ENCODE results near the gene ID2. TPM values are rescaled to one million over a fixed set of nuclear protein-coding genes. Genes with fewer than 3 reads are reported as not detected.
A peak's percentile ranks its signal among the peaks of the same experiment; 100 is the strongest.

Gene ID2
- total RNA-seq, 3 donors from 2014 or later (not counting 1 experiment from before 2014, with no cell fraction given), result 185 to 209 (median 191) TPM

GRCh38 chr2:8656160-8656641 lies 25.7 kb upstream of the ID2 start:
- peaks cover 19 to 28% of the 10 kb centered on the region in 2 donors for H3K4me1 Mint-ChIP-seq
- peaks cover 4 to 11% of the 10 kb centered on the region in 2 donors for H3K27me3 Mint-ChIP-seq (ENCODE audit: low read depth in 2 of 2)
- Histone ChIP-seq H3K4me1 (ENCODE audit: control insufficient read depth, insufficient read depth, low read length) (peaks cover 22% of the 10 kb centered on the region), H3K4me3 (ENCODE audit: low read length) (no peak overlapping the region), H3K36me3 (ENCODE audit: control insufficient read depth, insufficient read depth, low read length) (no peaks in the 10 kb centered on the region), H3K27ac (ENCODE audit: low read length) (no peak overlapping the region), H3K27me3 (ENCODE audit: control insufficient read depth, insufficient read depth, low read length) (no peaks in the 10 kb centered on the region), H3K9me3 (ENCODE audit: control insufficient read depth, insufficient read depth, low read length) (no peaks in the 10 kb centered on the region)
- H3K27ac Mint-ChIP-seq, result no peak overlapping the region
- no peak for DNase-seq
- no peaks in the 10 kb centered on the region for H3K36me3 Mint-ChIP-seq
- TF ChIP-seq CTCF (IDR thresholded peaks at IDR 0.05), result no peak
- H3K4me3 Mint-ChIP-seq, result no peak overlapping the region
- intact Hi-C loops (cut with micrococcal nuclease), result no loop called here
- no peaks in the 10 kb centered on the region for H3K9me3 Mint-ChIP-seq
- no peak for ATAC-seq
- 94% methylated on average over 5 of the region's 5 CpGs for WGBS (ENCODE audit: insufficient coverage)

- intact Hi-C loops (cut with micrococcal nuclease), result no loop called here
- Histone ChIP-seq H3K36me3 (ENCODE audit: control insufficient read depth, insufficient read depth, low read length) (no peaks in the 10 kb centered on the region), H3K4me3 (ENCODE audit: low read length) (no peak overlapping the region), H3K9me3 (ENCODE audit: control insufficient read depth, insufficient read depth, low read length) (no peaks in the 10 kb centered on the region), H3K27me3 (ENCODE audit: control insufficient read depth, insufficient read depth, low read length) (no peaks in the 10 kb centered on the region), H3K4me1 (ENCODE audit: control insufficient read depth, insufficient read depth, low read length) (peaks cover 22% of the 10 kb centered on the region), H3K27ac (ENCODE audit: low read length) (no peak overlapping the region)
- H3K36me3 Mint-ChIP-seq, result no peaks in the 10 kb centered on the region
- H3K27ac Mint-ChIP-seq, result peak overlapping the region in 1 of 2 donors; percentile 72
- H3K4me1 Mint-ChIP-seq, result peaks cover 19 to 27% of the 10 kb centered on the region in 2 donors
- peaks cover 10 to 15% of the 10 kb centered on the region in 2 donors for H3K27me3 Mint-ChIP-seq (ENCODE audit: low read depth in 2 of 2)
- WGBS (ENCODE audit: insufficient coverage), result 57% methylated on average over 3 of the region's 4 CpGs
- no peak for TF ChIP-seq CTCF (IDR thresholded peaks at IDR 0.05)
- H3K4me3 Mint-ChIP-seq, result peak overlapping the region; percentile 73
- DNase-seq, result no peak
- no peak for ATAC-seq
- H3K9me3 Mint-ChIP-seq, result no peaks in the 10 kb centered on the region
These were observed 25.0 kb upstream of the ID2 start for GRCh38 chr2:8656811-8657210.

- ATAC-seq (peak; percentile 59 to 84 (median 75)), DNase-seq (no peak)
- Histone ChIP-seq H3K4me3 (ENCODE audit: low read length) (no peak overlapping the region), H3K36me3 (ENCODE audit: control insufficient read depth, insufficient read depth, low read length) (no peaks in the 10 kb centered on the region), H3K4me1 (ENCODE audit: control insufficient read depth, insufficient read depth, low read length) (peaks cover 22% of the 10 kb centered on the region), H3K9me3 (ENCODE audit: control insufficient read depth, insufficient read depth, low read length) (no peaks in the 10 kb centered on the region), H3K27me3 (ENCODE audit: control insufficient read depth, insufficient read depth, low read length) (no peaks in the 10 kb centered on the region), H3K27ac (ENCODE audit: low read length) (no peak overlapping the region)
- intact Hi-C loops (cut with micrococcal nuclease), result no loop called here
- 40% methylated on average over 17 of the region's 17 CpGs for WGBS (ENCODE audit: insufficient coverage)
- no peak for TF ChIP-seq CTCF (IDR thresholded peaks at IDR 0.05)
- no peaks in the 10 kb centered on the region for H3K36me3 Mint-ChIP-seq
- H3K27me3 Mint-ChIP-seq (ENCODE audit: low read depth in 2 of 2), result peaks cover 10 to 15% of the 10 kb centered on the region in 2 donors
- peak overlapping the region; percentile 73 for H3K4me3 Mint-ChIP-seq
- H3K9me3 Mint-ChIP-seq, result no peaks in the 10 kb centered on the region
- peak overlapping the region; percentile 46 to 72 for H3K27ac Mint-ChIP-seq
- H3K4me1 Mint-ChIP-seq, result peaks cover 20 to 26% of the 10 kb centered on the region in 2 donors
These were observed 24.3 kb upstream of the ID2 start for GRCh38 chr2:8657423-8658062.
